ENCODE data around the gene CUL9.

CUL9 gene

DNA sequence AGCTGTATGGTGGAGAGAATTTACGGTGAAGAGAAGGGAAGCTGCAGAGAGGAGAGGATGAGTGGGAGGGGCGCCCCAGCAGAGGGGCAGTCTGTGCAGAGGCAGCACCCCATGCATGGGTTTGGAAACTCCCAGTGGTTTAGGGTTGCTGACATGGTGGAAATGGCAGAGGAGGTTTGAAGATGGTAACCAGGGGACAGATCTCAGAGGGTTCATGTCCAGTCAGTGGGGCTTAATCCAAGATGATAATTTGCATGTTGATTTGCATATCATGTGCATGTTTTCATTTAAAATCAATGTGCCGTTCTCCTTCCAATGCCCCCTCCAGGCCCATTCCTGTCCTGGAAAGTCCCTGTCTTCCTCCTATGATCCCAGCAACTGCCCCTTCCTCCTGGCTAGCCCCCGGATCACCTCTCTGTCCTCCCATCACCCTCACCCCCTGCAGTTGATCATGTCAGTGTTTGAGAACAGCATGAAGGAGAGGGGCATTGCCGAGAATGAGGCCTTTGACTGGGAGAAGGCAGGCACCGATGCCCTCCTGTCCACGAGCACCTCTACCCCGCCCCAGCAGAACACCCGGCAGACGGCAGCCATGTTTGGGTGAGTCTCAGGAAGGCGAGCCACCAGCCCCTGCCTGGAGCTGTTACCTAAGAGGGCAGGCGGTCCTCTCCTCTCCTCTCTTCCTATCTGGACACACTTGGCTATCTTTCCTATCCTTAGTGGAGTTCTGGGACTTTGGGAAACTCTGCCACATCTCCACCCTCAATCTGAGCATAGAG, 75.6 kb downstream of the CUL9 start:
- DNase-seq (ENCODE audit: low read depth) = no peak

DNA sequence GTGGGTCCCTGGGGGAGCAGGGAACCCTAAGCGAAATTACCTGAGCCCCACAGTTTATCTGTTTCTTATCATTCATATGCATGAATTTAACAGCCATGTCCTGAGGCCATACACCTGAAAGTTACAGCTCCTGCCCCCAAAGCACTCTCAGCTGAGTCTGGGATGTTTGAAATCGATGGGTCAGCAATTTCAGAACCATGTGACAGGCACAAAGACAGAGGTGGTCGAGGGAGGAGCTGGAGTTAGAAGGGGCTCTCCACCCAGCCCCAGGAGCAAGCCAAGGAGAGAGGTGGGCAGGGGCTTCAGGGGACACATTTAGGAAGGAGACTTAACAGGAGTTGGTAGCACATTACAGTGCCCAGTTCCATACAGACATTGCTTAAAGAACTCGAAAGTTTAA, 76.2 kb downstream of the CUL9 start:
- no peak for DNase-seq (ENCODE audit: low read depth)

DNA sequence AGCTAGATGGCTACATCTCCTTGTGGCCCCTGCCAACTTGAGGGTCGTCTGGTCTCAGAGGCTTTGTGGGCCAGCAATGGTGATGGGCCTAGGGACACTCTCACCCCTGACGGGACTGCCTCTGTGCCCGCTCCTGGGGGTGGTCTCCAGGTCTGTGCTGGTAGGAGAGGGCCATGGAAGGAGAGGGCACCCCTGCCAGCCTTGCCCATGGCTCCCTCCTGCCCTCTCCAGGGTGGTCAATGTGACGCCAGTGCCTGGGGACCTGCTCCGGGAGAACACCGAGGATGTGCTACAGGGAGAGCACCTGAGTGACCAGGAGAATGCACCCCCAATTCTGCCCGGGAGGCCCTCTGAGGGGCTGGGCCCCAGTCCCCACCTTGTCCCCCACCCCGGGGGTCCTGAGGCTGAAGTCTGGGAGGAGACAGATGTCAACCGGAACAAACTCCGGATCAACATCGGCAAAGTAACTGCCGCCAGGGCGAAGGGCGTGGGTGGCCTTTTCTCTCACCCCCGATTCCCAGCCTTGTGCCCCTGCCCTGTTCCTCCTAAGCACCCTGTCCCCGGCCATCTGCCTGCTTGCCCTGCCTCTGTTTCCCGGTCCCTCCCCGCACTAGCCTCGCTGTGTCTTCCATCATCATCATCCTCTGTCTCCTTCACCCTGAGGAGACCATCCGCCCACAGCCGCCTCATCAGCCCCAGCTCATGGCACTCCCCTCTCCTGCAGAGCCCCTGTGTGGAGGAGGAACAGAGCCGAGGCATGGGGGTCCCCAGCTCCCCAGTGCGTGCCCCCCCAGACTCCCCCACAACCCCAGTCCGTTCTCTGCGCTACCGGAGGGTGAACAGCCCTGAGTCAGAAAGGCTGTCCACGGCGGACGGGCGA, 77.1 kb downstream of the CUL9 start:
- DNase-seq (ENCODE audit: low read depth) = no peak

DNA sequence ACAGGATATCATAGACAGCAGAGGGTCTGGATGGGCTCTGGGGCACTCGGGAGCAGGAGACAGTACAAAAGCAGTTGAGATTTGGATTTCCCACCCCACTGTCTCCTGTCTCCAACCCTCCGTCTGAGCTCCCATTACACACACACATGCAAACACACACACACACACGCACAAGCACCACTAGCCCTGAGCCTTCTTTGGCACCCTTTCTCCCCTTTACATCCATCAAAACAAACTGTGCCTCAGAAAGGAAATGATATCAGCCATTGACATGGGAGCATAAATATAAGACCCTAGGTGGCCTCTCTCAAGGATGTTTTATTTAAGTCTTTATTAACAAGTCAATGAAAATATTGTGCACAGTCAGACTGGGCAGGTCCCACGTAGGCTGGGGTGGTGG, 78.8 kb downstream of the CUL9 start:
- no peak for DNase-seq (ENCODE audit: low read depth)

DNA sequence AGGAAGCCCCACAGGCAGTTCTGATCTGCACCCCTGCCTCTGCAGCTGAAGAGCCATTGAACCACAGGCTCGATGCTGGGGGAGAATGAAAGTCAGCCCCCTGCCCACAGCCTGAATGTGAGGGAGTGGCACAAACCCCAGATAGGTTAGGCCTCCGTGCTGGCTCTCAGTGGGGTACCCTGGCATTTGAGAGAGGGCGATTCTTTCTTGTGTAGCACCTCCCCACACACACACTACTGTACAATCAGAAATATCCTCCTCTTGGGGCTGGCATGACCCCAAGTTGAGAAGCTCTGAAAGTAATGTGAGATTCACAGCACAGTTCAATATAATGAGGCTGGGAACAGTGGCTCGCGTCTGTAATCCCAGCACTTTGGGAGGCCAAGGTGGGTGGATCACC, 79.2 kb downstream of the CUL9 start:
- no peak for DNase-seq (ENCODE audit: low read depth)

DNA sequence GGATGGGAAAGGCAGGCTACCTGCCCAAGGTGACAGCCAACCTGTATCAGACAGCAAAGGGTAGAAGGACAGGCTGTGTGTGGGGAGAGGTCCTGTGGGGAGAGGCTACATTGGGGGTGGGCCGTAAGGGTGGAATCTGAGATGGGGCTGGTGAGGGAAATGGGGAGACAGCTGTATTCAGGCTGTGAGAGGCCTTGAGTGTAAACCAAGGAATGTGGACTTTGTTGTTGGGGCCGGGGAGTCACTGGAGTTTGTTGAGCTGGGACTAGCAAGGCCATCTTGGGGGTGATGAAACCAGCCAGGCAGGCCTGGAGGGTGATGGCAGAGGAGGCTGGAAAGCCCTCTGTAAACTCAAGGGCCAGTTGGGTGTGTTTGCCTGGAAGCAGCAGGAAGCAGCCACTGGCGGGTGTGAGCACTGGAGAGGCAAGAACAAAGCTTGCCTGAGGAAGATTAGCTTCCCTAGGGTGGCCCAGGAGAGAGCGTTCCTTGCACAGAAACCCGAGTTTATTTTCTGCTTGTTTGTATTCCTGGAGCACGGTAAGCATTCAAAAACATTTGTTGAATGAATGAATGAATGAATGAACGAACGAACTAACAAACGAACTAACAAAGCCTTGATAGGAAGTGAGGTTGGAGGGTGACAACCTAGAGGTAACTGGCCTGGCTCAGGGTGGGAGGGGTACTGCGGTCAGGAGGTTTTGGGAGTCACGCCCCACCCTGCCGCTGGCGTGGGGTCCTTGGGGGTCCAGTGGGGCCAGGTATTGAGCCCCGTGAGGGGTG, 80.2 kb downstream of the CUL9 start:
- no peak for DNase-seq (ENCODE audit: low read depth)

DNA sequence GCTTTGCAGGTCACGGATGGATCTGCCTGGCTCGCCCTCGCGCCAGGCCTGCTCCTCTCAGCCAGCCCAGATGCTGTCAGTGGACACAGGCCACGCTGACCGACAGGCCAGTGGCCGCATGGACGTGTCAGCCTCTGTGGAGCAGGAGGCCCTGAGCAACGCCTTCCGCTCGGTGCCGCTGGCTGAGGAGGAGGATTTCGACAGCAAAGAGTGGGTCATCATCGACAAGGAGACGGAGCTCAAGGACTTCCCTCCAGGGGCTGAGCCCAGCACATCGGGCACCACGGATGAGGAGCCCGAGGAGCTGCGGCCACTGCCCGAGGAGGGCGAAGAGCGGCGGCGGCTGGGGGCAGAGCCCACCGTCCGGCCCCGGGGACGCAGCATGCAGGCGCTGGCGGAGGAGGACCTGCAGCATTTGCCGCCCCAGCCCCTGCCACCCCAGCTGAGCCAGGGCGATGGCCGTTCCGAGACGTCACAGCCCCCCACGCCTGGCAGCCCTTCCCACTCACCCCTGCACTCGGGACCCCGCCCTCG, 80.9 kb downstream of the CUL9 start:
- no peak for DNase-seq (ENCODE audit: low read depth)

DNA sequence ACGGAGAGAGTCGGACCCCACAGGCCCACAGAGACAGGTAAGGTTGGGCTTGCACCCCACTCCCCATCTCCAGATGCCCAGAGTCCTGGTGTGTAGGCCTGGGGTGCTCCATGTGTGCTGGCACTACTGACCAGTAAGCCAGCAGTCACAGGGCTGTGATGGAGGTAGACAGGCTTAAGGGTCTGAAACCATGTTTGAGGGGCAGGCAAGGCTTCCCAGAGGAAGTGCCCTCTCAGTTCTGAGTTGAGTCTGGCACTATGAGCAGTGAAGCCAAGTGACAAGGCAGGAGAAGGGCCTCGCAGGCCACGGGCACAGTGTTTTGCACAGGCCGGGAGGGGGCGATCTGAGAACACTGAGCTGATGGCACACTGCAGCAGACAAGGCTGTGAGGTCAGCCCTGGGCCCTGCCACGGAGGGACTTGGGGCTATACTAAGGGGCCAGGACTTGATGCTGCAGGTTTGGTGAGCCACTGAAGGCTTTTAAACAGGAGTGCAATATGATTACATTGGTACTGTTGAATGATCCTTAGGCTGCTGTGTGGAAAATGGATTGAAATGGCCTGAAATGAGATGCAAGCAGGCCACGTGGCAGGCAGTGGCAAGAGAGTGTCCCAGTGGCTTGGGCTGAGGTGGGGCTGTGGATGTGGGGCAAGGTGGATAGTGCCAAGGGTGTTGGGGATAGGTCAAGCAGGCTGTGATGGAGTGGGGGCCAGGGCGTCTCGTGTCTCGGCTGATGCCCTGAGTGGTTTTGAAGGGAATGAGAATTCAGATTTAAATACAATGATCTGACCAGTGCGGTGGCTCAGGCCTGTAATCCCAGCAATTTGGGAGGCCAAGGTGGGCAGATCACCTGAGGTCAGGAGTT, 81.5 kb downstream of the CUL9 start:
- peak; percentile 79 for DNase-seq (ENCODE audit: low read depth)

DNA sequence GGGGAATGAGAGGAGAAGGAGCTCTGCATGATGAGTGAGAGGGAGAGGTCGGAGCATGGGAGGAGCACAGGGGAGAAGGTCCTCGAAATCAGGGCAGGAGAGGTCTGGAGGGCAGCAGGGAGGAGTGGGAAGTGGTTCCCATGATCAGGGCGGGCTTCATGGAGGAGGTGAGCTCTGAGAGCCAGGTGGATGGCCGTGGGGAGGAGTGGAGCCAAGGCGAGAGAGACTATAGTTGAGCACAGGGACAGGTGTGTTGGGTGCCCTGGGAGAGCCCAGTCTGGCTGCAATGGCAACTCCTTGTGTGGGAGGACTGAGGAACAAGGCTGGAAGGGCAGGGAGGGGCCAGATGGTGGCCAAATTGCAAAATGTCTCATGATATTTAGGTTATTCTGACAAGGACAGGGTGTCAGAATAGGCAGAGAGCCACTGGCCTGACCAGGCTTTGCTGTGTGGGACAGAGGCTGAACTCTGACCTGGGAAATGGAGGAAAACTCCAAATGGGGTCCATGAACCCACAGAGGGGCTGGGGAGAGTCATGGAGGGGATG, 82.7 kb downstream of the CUL9 start:
- no peak for DNase-seq (ENCODE audit: low read depth)

DNA sequence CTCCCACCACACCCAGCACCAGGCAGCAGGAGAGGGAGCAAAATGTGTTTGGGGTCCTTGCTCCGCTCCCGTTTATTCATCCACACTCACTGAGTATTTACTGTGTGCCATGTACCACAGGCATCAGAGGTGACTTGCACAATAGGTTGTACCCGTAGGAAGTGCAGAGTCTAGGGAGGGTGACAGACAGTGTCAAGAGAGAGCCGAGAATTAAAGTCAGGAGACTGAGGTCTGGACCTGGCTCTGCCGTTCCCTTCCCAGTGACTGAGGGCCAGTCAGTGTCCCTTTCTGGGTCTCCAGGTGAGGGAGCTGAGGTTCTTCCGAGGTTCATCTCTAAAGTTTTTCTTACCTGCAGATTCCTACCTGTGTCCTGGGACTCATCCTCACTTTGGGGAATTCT, 83.6 kb downstream of the CUL9 start:
- DNase-seq (ENCODE audit: low read depth) = no peak

DNA sequence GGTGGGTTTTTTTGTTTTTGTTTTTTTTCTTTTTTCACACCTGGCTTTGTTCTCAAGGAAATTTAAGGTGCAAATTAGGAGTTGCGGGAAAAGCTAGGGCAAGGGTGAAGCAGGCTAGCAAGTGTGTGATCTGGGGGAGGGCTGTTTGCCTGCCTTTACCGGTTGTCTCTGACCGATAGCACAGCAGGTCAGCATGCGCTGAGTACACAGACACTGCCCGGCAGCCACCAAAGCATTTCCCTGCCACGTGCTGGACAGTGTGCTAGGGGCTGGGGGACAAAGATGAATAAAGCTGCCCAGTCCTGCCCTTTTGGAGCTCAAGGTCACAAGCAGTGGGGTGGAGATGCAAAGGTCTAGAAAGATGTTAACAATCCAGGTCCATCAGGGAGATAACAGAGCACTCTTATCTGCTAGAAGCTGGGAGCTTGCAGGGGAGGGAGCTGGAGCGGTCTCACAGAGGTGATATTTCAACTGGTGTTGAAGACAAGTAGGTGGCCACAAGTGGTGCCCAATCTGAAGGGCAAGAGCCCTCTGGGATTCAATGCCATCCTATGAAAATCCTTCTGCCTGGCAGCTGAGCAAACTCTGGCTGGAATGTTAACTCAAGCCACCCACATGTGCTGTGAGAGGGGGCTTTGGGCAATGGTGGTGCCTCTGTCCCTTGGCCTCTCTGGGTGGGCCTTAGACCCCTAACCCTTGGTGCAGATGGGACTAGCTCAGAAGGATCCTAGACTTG, 85.8 kb downstream of the CUL9 start:
- no peak for DNase-seq (ENCODE audit: low read depth)

DNA sequence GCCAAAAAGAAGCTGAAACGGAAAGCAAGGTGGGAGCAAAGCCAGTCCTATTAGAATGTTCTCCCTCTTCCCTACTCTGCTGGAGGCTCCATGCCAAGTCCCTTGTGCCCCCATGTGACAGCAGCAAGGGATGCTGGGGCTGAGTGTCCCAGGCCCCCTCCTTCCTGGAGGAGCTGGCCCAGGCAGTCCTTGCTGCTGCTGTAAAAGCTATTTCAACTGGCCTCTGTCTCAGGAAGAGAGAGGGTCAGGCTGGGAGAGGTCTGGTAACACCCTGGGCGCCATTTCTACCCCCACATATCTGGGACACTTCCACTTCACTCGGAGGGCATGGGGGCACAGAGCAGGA, 86.3 kb downstream of the CUL9 start:
- no peak for DNase-seq (ENCODE audit: low read depth)

DNA sequence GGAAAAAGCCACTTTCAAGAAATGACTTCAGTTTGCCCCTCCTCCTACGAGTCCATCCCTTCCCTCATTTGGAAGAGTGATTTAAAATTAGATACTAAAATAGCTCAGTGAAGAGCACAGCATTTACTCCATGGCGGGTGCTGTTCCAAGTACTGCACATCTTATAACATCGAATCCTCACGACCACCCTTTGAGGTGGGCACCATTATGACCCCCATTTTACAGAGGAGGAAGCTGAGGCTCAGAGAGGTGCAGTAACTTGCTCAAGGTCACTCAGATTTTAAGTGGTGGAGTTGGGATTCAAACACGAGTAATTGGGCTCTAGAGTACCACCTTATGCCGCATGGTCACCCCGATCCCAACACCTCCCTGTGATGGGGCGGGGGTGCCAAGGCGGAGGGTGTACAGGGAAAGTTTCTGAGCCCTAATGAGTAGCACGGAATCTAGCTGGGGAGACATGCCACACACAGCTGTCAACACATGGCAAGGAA, 86.8 kb downstream of the CUL9 start:
- DNase-seq (ENCODE audit: low read depth) = no peak

DNA sequence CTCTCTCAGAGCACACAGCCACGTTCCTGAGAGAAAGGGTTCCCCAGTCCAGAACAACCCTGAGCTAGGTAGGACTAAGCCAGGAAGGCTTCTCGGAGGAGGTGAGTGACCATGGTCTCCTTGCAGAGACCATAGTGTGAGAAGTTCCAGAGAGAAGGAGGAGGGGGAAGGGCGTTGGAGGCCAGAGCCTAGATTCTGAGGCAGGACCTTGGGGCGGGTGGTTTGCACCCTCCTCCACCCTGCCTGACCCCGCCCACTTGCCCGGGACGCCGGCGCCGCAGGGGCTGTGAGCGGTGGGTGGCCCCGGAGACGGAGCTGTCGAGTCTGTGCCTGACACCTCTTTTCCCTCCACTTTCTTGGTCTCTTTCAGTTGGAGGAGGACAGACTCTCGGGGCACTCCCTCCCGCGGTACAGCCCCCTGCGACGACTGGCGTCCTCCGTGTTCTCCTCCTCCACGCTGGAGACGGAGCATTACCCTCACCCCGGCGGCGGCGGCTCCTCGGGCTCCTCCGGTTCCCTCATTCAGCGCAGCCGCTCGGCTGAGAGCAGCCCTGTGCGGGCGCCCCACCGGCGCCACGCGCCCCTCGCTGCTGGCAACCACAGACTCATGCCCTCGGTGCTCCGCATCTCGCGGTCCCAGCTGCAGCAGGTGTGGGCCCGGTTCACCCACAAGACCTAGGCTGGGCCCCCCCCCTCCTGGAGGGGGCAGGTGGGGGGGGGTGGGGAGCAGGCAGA, 87.4 kb downstream of the CUL9 start:
- DNase-seq (ENCODE audit: low read depth) = peak; percentile 18

DNA sequence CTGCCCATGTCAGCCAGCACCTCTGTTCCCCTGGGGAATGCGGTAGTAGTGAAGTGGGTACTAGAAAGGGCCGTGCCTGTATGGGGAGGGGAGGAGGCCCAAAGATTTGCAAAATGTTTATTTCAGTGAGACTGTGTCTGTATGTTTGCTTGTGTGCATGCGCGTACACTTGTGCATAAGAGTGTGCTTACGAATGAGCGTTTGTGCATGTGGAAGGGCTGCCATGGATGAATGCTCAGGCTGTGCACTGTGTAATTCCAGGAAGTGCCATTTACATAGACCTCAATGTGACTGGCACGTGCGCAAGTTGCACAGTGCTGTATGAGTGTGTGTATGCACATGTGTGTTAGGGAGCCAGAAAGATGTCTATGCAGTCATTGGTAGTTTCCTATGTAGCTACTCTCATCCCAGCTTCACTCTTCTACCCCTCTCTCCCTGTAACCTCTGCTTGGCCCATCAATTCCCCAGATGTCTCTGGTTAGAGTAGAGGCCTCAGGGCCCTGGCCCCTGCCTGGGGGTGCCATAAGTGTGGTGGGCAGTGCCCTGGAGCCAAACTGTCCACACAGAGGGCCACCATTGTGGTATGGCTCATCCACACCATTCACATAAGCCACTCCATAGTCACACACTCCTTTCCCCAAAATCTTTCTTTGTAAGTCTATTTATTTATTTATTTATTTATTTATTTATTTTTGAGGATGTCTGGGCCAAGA, 89.3 kb downstream of the CUL9 start:
- DNase-seq (ENCODE audit: low read depth) = no peak

DNA sequence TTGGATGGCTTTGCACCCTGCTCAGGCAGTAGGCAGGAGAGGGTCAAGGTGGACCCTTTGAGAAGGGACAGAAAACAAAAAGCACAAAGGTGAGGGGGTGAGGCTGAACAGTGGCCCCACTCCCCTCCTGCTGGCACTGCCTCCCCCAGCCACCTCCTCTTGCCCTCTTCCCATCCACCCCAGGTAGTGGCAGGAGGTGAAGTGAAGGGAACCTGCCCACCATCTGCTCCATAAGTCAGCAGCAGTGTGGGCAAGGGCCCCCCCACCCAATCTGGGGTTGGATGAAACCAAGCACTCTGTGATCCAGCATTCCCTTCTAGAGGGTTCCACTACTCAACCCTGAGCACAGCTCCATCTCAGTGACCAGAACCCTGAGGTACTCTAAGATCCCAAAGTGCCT, 89.9 kb downstream of the CUL9 start:
- DNase-seq (ENCODE audit: low read depth) = no peak

DNA sequence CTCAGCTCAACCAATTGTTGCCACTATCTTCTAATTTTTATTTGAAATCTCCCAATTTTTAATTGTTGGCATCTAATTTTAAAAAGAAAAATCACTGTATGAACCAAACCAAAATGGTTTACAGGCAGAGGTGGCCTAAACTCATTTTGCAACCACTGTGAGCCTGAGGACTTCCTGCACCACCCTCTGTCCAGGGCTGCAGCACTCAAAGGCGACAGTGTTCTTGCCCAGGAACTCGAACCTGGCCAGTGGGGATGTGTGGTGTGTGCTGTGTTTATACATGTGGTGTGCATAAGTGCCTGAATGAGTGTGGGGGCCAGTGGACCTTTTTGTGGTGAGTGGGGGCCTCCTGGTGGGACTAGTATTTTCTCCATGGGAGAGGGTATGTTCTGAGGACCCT, 91.7 kb downstream of the CUL9 start:
- no peak for DNase-seq (ENCODE audit: low read depth)

Data from ELR (cell line).